ENCODE data around the gene GTF2F1.
"Not testable (repeated sequence)": the region's sequence is repeated elsewhere in the genome, so short reads cannot be mapped to it uniquely, and the experiment has no call there.

Gene GTF2F1

GRCh38 chr19:6355321-6356040 is 37.5 kb downstream of the GTF2F1 start:
- not testable (repeated sequence) for DNase-seq (ENCODE audit: low spot score)

- no peak for DNase-seq (ENCODE audit: low spot score)
These were observed 38.8 kb downstream of the GTF2F1 start for GRCh38 chr19:6354098-6354674.

- DNase-seq (ENCODE audit: low spot score) = no peak
These were observed 40.4 kb downstream of the GTF2F1 start for GRCh38 chr19:6352381-6353165.

- no peak for DNase-seq (ENCODE audit: low spot score)
These were observed 42.3 kb downstream of the GTF2F1 start for GRCh38 chr19:6350688-6351087.

DNA sequence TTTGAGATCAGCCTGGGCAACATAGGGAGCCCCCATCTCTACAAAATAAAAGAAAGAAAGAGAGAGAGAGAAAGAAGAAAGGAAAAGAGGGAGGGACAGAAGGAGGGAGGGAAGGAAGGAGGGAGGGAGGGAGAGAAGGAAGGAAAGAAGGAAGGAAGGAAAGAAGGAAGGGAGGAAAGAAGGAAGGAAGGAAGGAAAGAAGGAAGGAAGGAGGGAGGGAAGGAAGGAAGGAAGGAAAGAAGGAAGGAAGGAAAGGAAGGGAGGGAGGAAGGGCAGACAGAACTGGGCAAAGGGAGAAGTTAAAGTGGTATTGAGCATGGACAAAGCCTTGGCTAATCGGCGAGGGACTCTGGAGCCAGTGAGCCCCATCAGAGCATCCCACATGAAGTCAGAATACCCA is 43.7 kb downstream of the GTF2F1 start:
- not testable (repeated sequence) for DNase-seq (ENCODE audit: low spot score)

- no peak for DNase-seq (ENCODE audit: low spot score)
These were observed 49.5 kb downstream of the GTF2F1 start for GRCh38 chr19:6343462-6343861.

- DNase-seq (ENCODE audit: low spot score) = no peak
These were observed 52.3 kb downstream of the GTF2F1 start for GRCh38 chr19:6340493-6341201.

DNA sequence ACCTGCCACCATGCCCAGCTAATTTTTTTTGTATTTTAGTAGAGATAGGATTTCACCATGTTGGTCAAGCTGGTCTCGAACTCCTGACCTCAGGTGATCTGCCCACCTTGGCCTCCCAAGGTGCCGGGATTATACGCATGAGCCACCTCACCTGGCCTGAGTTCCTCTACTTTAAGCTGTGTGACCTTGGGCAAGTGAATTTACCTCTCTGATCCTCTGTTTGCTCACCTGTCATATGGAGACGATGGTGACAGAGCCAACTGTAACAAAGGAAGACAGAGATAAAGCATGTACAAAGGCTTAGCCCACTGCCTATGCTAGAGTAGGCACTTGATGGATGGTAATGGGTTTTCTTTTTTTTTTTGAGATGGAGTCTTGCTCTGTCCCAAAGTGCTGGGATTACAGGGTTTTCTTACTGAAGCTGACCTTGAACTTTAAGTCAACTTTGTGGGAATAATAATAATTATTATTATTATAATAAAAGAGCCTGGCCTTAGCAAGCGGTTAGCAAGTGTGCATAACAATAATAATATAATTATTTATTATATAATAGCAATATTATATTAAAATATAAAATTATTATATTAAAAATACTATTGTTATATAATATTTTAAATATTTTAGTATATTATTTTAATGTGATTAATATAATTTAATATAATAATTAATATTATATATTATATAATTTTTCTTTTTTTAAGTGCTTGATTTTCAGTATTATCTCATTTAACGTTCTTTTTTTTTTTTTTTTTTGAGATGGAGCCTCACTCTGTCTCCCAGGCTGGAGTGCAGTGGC is 58.3 kb downstream of the GTF2F1 start:
- DNase-seq (ENCODE audit: low spot score) = no peak

GRCh38 chr19:6333439-6333838 is 59.5 kb downstream of the GTF2F1 start, which contains the start of gene ACER1:
Gene ACER1 (minus strand): TSS chr19:6333612. CDS start chr19:6333551, 61 bp downstream.
- DNase-seq (ENCODE audit: low spot score) = no peak

All from hepatic stellate cell (primary cell).